Cardiac septum (tissue), 1 donor: ENCODE results near the gene IFNL2. TPM values are rescaled to one million over a fixed set of nuclear protein-coding genes. Genes with fewer than 3 reads are reported as not detected.
"Not testable (repeated sequence)": the region's sequence is repeated elsewhere in the genome, so short reads cannot be mapped to it uniquely, and the experiment has no call there.

Experiments used
- DNase-seq: peaks from one replicate; pipeline ENCODE4 v3.0.0-alpha.2; 2020; ENCODE audit warnings: low spot score
- intact Hi-C: fragments of 100-400 bp; cut with DNase I; formaldehyde crosslinking; loops from one replicate; pipeline ENCODE4 v1.14.0; 2022
- total RNA-seq: library from RNA; stranded (reverse); fragmentation: NEBNext Ultra II Directional; extraction: Animal tissue kit (Norgen Biotek cat#: 25700); gene quantifications from one replicate; pipeline ENCODE4 v1.2.1, GENCODE V29; 2021
- donor health status: DM: no; HTN: no; CAD: no.

The IFNL2 gene
- total RNA-seq, 1 donor from 2014 or later, result not detected

GRCh38 chr19:39251081-39251480 is 17.1 kb upstream of the IFNL2 start:
- DNase-seq, result no peak
- intact Hi-C loops, result no loop called here

GRCh38 chr19:39251846-39252245 is 16.4 kb upstream of the IFNL2 start:
- intact Hi-C loops, result no loop called here
- DNase-seq, result no peak

DNA sequence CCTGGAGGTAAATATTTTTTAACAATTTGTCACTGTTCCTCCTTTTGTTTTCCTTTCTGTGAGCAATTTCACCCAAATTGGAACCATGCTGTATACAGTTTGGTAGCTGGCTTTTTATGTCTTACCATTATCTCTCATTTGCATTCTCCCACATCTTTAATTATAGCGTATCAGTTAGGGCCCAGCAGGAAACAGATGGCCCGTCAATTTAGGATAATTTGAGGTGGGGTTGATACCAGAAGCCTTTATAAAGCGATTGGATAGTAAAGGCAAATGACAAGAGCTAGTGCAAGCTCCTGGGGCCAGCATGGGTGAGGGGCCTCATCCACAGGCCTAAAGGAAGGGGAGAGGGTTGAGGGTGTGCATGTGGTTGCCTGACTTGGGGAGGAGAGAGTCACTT is 15.7 kb upstream of the IFNL2 start:
- intact Hi-C loops, result no loop called here
- no peak for DNase-seq

DNA sequence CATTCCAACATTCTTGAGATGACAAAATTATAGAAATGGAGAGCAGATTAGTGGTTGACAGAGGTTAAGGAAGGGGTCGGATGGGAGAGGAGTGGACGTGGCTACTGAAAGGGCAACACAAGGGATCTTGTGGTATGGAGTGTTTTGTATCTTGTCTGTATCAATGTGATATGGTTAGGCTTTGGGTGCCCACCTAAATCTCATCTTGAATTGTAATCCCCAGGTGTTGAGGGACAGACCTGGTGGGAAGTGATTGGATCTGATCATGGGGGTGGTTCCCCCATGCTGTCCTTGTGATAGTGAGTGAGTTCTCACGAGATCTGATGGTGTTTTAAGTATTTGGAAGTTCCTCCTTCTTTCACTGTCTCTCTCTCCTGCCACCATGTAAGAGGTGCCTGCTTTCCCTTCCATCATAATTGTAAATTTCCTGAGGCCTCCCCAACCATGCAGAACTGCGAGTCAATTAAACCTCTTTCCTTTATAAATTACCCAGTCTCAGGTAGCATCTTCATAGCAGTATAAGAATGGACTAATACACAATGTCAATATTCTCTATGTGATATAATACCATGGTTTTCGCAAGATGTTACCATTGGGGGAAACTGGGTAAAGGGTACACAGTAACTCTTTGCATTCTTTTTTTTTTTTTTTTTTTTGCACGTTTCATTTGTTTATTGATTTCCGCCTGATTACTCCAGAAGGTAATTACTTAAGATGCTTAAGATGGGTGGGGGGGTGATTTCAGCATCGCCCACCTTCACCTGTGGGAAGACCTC is 14.6 kb upstream of the IFNL2 start:
- intact Hi-C loops, result no loop called here

GRCh38 chr19:39254531-39255345 is 13.5 kb upstream of the IFNL2 start:
- intact Hi-C loops, result no loop called here

More for the DNA sequence above, 14.6 kb upstream of the IFNL2 start:
- DNase-seq, result no peak

GRCh38 chr19:39257227-39257626 is 11.0 kb upstream of the IFNL2 start:
- intact Hi-C loops, result no loop called here
- DNase-seq, result no peak

More at GRCh38 chr19:39254531-39255345, 13.5 kb upstream of the IFNL2 start:
- no peak for DNase-seq

DNA sequence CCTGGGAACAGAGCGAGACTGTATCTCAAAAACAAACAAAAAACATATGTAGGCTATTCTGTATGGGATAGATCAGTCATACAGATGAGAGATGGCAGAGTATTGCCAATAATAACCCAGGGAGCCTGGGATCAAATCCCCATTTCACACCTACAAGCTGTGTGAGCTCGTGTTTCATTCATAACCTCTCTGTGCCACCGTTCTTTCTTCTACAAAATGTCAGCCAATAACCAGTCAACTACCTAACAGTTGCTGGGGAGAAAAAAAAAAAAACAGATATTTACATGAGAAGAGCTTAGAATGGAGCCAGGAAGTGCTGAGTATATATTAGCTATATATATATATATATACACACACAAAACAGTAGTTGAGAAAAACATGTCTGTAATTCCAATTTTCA is 6.5 kb upstream of the IFNL2 start:
- intact Hi-C loops, result no loop called here
- DNase-seq, result peak; percentile 17

DNA sequence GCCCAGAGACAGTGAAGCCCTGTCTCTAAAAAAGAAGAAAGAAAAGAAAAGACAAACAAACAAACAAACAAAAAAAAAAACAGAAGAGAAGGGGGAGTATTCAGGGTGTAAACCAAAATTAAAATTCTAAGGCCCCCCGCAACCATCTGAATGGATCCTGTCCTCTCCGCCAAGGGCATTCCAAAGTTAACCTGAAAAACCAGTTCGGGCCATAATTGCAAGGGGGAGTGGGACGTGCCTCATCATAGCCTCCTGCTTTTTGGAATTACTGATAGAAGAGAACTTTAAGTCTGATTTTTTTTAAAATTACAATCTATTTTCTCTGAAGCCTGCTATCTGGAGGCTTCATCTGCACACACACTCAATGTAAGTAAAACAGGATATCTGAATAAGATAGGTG is 5.7 kb upstream of the IFNL2 start:
- no peak for DNase-seq
- intact Hi-C loops, result no loop called here

DNA sequence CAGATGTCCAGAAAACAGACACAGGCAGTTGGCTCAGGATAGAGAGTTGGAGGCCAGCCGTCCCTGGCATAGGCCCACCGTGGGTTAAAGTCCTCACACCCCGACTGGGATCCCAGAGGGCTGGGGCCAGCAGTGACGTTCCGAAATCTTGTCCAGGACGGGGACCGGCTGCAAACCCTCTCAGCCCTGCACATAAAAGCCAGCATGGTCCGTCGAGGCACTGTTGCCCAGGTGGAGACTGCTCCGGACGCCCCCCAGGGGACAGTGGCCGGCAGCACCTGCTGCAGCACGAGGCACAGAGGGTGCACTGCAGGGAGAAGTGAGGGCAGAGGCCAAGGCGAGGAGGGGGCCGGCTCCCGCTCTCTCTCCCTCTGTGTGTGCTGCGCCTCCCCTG is 4.3 kb upstream of the IFNL2 start:
- peak; percentile 56 for DNase-seq
- intact Hi-C loops, result no loop called here

DNA sequence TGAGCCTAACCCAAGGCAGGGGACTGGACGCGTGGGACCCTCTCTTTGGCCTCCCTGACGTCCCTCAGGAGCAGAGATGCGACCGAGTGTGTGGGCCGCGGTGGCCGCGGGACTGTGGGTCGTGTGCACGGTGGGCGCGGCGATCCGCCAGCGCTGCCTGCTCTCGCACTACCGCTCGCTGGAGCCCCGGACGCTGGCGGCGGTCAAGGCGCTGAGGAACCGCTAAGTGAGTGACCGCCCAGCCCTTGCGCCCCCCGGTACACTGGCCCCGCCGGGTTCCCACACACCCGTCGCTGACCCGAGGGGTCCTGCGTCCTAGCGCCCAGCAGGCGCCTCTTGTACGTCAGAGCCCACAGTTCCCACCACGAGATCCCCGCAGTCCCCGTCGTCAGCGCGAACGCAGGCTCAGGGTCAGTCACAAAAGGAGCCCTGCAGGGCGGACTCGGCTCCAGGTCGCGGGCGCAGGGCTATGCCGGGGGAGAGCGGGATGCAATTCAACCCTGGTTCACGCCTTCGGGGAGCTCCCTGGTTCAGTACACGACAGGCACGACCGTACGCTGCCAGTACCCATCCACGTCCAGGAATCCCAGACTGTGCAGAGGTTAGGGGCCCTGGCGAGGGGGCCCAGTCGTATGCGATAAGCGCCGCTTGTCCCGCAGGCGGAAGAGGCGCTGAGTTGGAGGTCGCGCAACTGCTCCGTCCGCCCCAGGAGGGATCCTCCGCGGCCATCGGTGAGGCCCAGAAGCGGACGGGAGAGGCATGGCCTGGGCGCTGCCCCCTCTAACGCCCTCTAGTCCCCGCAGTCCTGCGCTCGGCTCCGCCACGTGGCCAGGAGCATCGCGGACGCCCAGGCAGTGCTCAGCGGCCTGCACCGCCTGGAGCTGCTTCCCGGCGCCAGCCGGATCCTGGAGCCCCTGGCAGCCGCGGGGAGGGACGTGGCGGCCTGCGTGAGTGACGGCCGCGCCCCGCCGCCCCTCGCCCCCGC is 3.6 kb upstream of the IFNL2 start:
- DNase-seq, result peak; percentile 61
- intact Hi-C loops, result no loop called here

DNA sequence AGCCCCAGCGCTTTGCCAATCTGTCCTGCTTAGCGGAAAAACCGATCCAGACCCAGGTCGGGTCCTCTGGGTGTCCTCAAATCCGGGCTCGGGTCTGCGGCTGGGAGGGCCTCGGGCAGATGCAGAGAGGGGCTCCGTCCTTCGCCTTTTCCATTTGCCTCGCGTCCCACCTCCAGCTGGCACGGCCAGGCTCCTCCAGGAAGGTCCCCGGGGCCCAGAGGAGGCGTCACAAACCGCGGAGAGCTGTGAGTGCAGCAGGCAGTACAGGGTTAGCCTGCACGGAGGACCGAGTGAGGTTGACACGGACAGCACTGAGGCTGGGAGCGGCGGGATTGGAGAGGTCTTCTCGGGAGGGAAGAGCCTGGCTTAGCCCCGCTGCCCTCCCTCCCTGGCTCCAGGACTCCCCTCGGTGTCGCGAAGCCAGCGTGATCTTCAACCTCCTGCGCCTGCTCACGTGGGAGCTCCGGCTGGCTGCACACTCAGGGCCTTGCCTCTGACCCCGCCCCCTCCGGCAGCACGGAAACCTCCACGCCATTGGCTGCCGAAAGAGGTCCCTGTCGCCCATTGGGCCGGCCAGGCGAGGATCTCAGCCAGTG is 2.8 kb upstream of the IFNL2 start:
- peak; percentile 26 for DNase-seq
- intact Hi-C loops, result no loop called here

GRCh38 chr19:39268531-39269223 is 481 bp downstream of the IFNL2 start:
- intact Hi-C loops, result not testable (repeated sequence)
- DNase-seq, result peak; percentile 71

- DNase-seq, result peak; percentile 29
- intact Hi-C loops, result not testable (repeated sequence)
These were observed 1.2 kb downstream of the IFNL2 start for GRCh38 chr19:39269369-39269768.

DNA sequence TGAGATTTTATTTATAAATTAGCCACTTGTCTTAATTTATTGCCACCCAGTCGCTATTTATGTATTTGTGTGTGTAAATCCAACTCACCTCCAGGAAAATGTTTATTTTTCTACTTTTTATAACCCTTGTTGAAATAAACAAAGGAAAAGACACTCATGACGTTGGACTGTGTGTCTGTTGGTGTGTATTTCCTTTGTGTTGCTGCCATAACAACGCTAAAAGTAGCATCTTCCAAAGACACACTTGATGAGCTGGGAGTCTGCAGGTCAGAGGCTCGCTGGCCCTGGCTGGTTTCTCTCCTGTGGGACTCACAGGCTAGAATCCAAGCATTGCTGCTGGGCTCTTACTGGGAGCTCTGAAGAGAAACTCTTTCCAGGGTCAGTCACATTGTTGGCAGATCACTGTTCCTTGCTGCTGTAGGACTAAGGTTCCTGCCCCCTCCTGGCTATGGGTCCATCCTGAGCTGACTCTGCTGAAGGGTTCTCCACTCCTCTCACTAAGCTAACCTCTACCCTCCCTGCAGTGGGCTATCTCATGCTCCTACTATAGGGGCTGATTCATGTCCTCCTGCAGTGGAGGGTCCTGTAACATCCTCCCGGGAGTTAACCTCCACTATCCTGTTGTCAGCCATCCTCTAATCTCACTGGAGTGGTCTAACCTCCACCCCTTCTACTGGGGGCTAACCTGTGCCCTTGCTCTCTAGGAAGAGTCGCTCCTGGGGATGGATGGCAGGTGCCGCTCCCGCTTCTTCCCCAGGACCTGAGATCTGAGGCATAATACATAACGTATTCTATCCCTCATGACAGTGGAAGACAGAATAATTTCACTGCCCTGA is 2.1 kb downstream of the IFNL2 start:
- intact Hi-C loops, result no loop called here
- DNase-seq, result no peak

DNA sequence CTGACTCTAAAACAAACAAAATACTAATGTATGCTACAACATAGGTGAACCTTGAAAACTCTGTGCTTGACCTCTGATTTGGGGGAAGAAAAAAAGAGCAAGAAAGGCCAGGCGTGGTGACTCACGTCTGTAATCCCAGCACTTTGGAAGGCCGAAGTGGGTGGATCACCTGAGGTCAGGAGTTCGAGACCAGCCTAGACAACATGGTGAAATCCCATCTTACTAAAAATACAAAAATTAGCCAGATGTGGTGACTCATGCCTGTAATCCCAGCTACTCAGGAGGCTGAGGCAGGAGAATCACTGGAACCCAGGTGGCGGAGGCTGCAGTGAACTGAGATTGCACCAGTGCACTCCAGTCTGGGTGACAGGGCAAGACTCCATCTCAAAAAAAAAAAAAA is 5.7 kb downstream of the IFNL2 start:
- peak; percentile 12 for DNase-seq
- intact Hi-C loops, result not testable (repeated sequence)

- intact Hi-C loops, result no loop called here
- no peak for DNase-seq
These were observed 7.4 kb downstream of the IFNL2 start for GRCh38 chr19:39275578-39275977.

- intact Hi-C loops, result no loop called here
- peak; percentile 33 for DNase-seq
These were observed 8.5 kb downstream of the IFNL2 start for GRCh38 chr19:39276740-39277139.

DNA sequence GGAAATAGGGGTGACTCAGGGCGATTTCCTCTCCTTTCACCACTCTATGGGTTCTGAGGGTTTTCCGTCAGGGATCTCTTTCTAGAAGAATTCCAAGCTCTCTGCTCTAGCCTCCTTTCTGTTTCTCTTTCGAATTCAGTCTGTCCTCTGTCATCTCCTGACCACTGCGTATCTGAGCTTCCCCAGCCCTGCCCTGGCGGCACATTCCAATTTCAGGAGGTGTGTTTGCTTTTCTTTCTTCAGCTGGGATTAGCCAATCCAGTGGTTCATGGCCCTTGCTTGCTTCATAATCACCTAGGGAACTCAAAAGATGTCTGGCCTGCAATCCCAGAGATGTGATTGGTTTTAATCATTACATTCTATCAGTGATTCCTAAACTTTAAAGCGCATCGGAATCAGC is 9.4 kb downstream of the IFNL2 start:
- intact Hi-C loops, result no loop called here
- peak; percentile 10 for DNase-seq
